ENCODE measurements around the gene NUTM2B. TPM values are rescaled to one million over a fixed set of nuclear protein-coding genes. Genes with fewer than 3 reads are reported as not detected.
"Not testable (repeated sequence)": the region's sequence is repeated elsewhere in the genome, so short reads cannot be mapped to it uniquely, and the experiment has no call there.

Gene NUTM2B
- total RNA-seq = 1 to 10 TPM in 7 of 8 experiments, under 1 TPM in 1; 0.92 to 7.1 (median 3.8) TPM

GRCh38 chr10:79702927-79703326 lies at the start of gene NUTM2B:
NUTM2B (plus strand) TSS chr10:79703227; CDS start chr10:79703610, 383 bp downstream.
- H3K4me3 ChIP-seq; H3K4me1 ChIP-seq (replicated peaks in 1 of 2); H3K27ac ChIP-seq; in situ Hi-C loops (cut with MboI; ENCODE audit: low pct_unique_long_range_greater_than_20kb in 2 of 9, low sequenced_read_pairs in 9 of 9, unreplicated experiment in 9 of 9); ATAC-seq (replicated peaks in 6 of 8): not testable (repeated sequence)
- WGBS, 10 experiments = no CpG with 5 or more reads among the region's 3 CpGs

- H3K4me3 ChIP-seq; ATAC-seq (replicated peaks in 6 of 8); H3K4me1 ChIP-seq (replicated peaks in 1 of 2); H3K27ac ChIP-seq; in situ Hi-C loops (cut with MboI; ENCODE audit: low pct_unique_long_range_greater_than_20kb in 2 of 9, low sequenced_read_pairs in 9 of 9, unreplicated experiment in 9 of 9): not testable (repeated sequence)
These were observed 39.7 kb upstream of the NUTM2B start for GRCh38 chr10:79663287-79663686.

GRCh38 chr10:79664686-79665085 lies 38.3 kb upstream of the NUTM2B start:
- 45 to 100% (median 95%) methylated on average over 1 to 4 of the region's 4 CpGs; no CpG with 5 or more reads in 3 of the 10 experiments for WGBS, 10 experiments
- H3K4me3 ChIP-seq; H3K4me1 ChIP-seq (replicated peaks in 1 of 2); H3K27ac ChIP-seq; in situ Hi-C loops (cut with MboI; ENCODE audit: low pct_unique_long_range_greater_than_20kb in 2 of 9, low sequenced_read_pairs in 9 of 9, unreplicated experiment in 9 of 9); ATAC-seq (replicated peaks in 6 of 8): not testable (repeated sequence)

GRCh38 chr10:79669248-79669788 lies 33.7 kb upstream of the NUTM2B start:
- H3K27ac ChIP-seq; H3K4me3 ChIP-seq; H3K4me1 ChIP-seq (replicated peaks in 1 of 2); ATAC-seq (replicated peaks in 6 of 8); in situ Hi-C loops (cut with MboI; ENCODE audit: low pct_unique_long_range_greater_than_20kb in 2 of 9, low sequenced_read_pairs in 9 of 9, unreplicated experiment in 9 of 9): not testable (repeated sequence)
- WGBS, 10 experiments = no CpG with 5 or more reads among the region's 1 CpG

- ATAC-seq (replicated peaks in 6 of 8); H3K4me3 ChIP-seq; H3K4me1 ChIP-seq (replicated peaks in 1 of 2); H3K27ac ChIP-seq; in situ Hi-C loops (cut with MboI; ENCODE audit: low pct_unique_long_range_greater_than_20kb in 2 of 9, low sequenced_read_pairs in 9 of 9, unreplicated experiment in 9 of 9): not testable (repeated sequence)
- 100% methylated on average over 1 of the region's 2 CpGs; no CpG with 5 or more reads in 9 of the 10 experiments for WGBS, 10 experiments
These were observed 28.1 kb upstream of the NUTM2B start for GRCh38 chr10:79674878-79675277.

- H3K27ac ChIP-seq; H3K4me1 ChIP-seq (replicated peaks in 1 of 2); in situ Hi-C loops (cut with MboI; ENCODE audit: low pct_unique_long_range_greater_than_20kb in 2 of 9, low sequenced_read_pairs in 9 of 9, unreplicated experiment in 9 of 9); H3K4me3 ChIP-seq; ATAC-seq (replicated peaks in 6 of 8): not testable (repeated sequence)
- 60 to 100% methylated on average over 1 to 2 of the region's 20 CpGs; no CpG with 5 or more reads in 8 of the 10 experiments for WGBS, 10 experiments
These were observed 19.8 kb upstream of the NUTM2B start for GRCh38 chr10:79683026-79683883.

- H3K4me3 ChIP-seq; in situ Hi-C loops (cut with MboI; ENCODE audit: low pct_unique_long_range_greater_than_20kb in 2 of 9, low sequenced_read_pairs in 9 of 9, unreplicated experiment in 9 of 9); ATAC-seq (replicated peaks in 6 of 8); H3K4me1 ChIP-seq (replicated peaks in 1 of 2); H3K27ac ChIP-seq: not testable (repeated sequence)
- 91 to 100% (median 100%) methylated on average over 1 to 7 of the region's 41 CpGs; no CpG with 5 or more reads in 5 of the 10 experiments for WGBS, 10 experiments
These were observed 18.9 kb upstream of the NUTM2B start for GRCh38 chr10:79683884-79684720.

- H3K4me3 ChIP-seq; H3K4me1 ChIP-seq (replicated peaks in 1 of 2); in situ Hi-C loops (cut with MboI; ENCODE audit: low pct_unique_long_range_greater_than_20kb in 2 of 9, low sequenced_read_pairs in 9 of 9, unreplicated experiment in 9 of 9); H3K27ac ChIP-seq: not testable (repeated sequence)
- peak in 2 of 8 experiments; percentile 85 to 92 for ATAC-seq (replicated peaks in 6 of 8)
- WGBS, 10 experiments = 91 to 100% (median 95%) methylated on average over 2 to 11 of the region's 21 CpGs; no CpG with 5 or more reads in 4 of the 10 experiments
These were observed 17.9 kb upstream of the NUTM2B start for GRCh38 chr10:79685044-79685685.

- in situ Hi-C loops (cut with MboI; ENCODE audit: low pct_unique_long_range_greater_than_20kb in 2 of 9, low sequenced_read_pairs in 9 of 9, unreplicated experiment in 9 of 9); H3K27ac ChIP-seq; H3K4me1 ChIP-seq (replicated peaks in 1 of 2); H3K4me3 ChIP-seq; ATAC-seq (replicated peaks in 6 of 8): not testable (repeated sequence)
- WGBS, 10 experiments = 90 to 100% (median 100%) methylated on average over 2 of the region's 4 CpGs; no CpG with 5 or more reads in 7 of the 10 experiments
These were observed 16.4 kb upstream of the NUTM2B start for GRCh38 chr10:79686595-79686994.

GRCh38 chr10:79687406-79688150 lies 15.4 kb upstream of the NUTM2B start:
- H3K4me3 ChIP-seq; ATAC-seq (replicated peaks in 6 of 8); in situ Hi-C loops (cut with MboI; ENCODE audit: low pct_unique_long_range_greater_than_20kb in 2 of 9, low sequenced_read_pairs in 9 of 9, unreplicated experiment in 9 of 9); H3K4me1 ChIP-seq (replicated peaks in 1 of 2); H3K27ac ChIP-seq: not testable (repeated sequence)
- 70 to 100% (median 83%) methylated on average over 2 to 4 of the region's 6 CpGs; no CpG with 5 or more reads in 1 of the 10 experiments for WGBS, 10 experiments

- H3K4me1 ChIP-seq (replicated peaks in 1 of 2); H3K4me3 ChIP-seq; H3K27ac ChIP-seq; in situ Hi-C loops (cut with MboI; ENCODE audit: low pct_unique_long_range_greater_than_20kb in 2 of 9, low sequenced_read_pairs in 9 of 9, unreplicated experiment in 9 of 9): not testable (repeated sequence)
- ATAC-seq (replicated peaks in 6 of 8) = peak in 3 of 8 experiments; percentile 59 to 75 (median 68)
- WGBS, 10 experiments = 0 to 100% (median 90%) methylated on average over 1 to 4 of the region's 4 CpGs; no CpG with 5 or more reads in 3 of the 10 experiments
These were observed 14.2 kb upstream of the NUTM2B start for GRCh38 chr10:79688798-79689197.

GRCh38 chr10:79696596-79696995 lies 6.4 kb upstream of the NUTM2B start:
- H3K27ac ChIP-seq; H3K4me1 ChIP-seq (replicated peaks in 1 of 2); in situ Hi-C loops (cut with MboI; ENCODE audit: low pct_unique_long_range_greater_than_20kb in 2 of 9, low sequenced_read_pairs in 9 of 9, unreplicated experiment in 9 of 9); H3K4me3 ChIP-seq: not testable (repeated sequence)
- ATAC-seq (replicated peaks in 6 of 8) = peak in 2 of 8 experiments; percentile 18 to 30
- no CpG with 5 or more reads among the region's 6 CpGs for WGBS, 10 experiments
